Neutrophil (primary cell): ENCODE measurements around the gene MORN5.

Experiments
- H3K27ac ChIP-seq: fragments of 200-600 bp; sonication (generic); 2 replicates; pipeline ENCODE4 v1.5.1; 2016; ENCODE audit warnings: mild to moderate bottlenecking, moderate library complexity
- H3K27me3 ChIP-seq: fragments of 200-600 bp; sonication (generic); 2 replicates; pipeline ENCODE4 v1.6.0; 2016; ENCODE audit warnings: mild to moderate bottlenecking
- H3K36me3 ChIP-seq: fragments of 200-600 bp; sonication (generic); 2 replicates; pipeline ENCODE4 v1.5.1; 2017
- H3K4me1 ChIP-seq, 2 experiments: fragments of 200-600 bp in 1 of 2; sonication (generic) in 1 of 2; 1 replicate in 1 of 2; 2 replicates in 1 of 2; pipeline versions ENCODE4 v1.5.1 to v1.6.1; 2013 to 2016; ENCODE audit warnings: low read depth in 1 of 2, low read length in 1 of 2, mild to moderate bottlenecking in 1 of 2, moderate library complexity in 1 of 2; ENCODE audit not compliant: control insufficient read depth in 1 of 2, insufficient read depth in 1 of 2
- H3K4me3 ChIP-seq, 2 experiments: fragments of 200-600 bp in 1 of 2; sonication (generic) in 1 of 2; 1 replicate in 1 of 2; 2 replicates in 1 of 2; pipeline ENCODE4 v1.5.1; 2013 to 2016; ENCODE audit warnings: low read depth in 1 of 2, low read length in 1 of 2, mild to moderate bottlenecking in 1 of 2, moderate library complexity in 1 of 2
- H3K9me3 ChIP-seq: fragments of 200-600 bp; sonication (generic); 2 replicates; pipeline ENCODE4 v1.5.1; 2016
- CTCF ChIP-seq: fragments of 200-600 bp; sonication (generic); IDR thresholded peaks from 2 replicates; pipeline ENCODE4 v1.5.1; 2016; ENCODE audit warnings: antibody characterized with exemption

The MORN5 gene

GRCh38 chr9:122133984-122134535 is 25.6 kb upstream of the MORN5 start:
- Histone ChIP-seq H3K9me3 (no peaks in the 10 kb centered on the region), H3K27ac (no peak overlapping the region), H3K4me3 (no peak overlapping the region), H3K36me3 (no peaks in the 10 kb centered on the region), H3K4me1 (no peaks in the 10 kb centered on the region), H3K27me3 (peaks cover 39% of the 10 kb centered on the region)
- TF ChIP-seq CTCF: no peak

DNA sequence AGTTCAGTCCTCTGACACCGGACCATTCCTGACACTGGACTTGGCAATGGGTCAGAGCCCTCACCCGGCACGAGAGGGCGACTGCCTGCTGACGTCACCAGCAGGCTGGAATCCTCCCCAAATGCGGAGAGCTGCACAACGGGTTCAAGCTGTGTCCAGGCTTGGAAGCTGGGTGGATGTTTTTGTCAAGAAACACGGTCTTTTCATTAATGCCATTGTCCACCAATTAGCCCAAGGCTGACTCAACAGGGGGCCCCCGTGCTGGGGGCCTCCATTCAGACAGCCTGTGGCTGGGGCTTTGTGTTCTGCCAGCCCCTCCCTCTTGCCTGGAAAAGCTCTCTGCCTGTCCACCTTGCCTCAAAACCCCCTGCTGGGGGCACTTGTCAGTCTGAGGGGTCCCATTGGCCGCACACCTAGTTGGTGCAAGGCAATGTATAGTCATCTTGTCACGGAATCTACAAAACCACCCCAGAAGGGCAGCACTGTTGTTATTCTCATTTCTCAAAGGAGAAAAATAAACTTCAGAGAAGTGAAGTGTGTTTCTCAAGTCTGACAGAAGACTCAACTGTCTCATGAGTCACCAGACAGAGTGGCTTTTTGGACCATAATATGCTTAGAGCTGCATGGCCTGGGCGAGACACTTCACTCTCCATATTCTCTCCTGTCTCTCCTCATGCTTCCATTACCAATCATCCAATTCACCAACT is 24.7 kb upstream of the MORN5 start:
- no peak overlapping the region for H3K27ac ChIP-seq
- no peak overlapping the region for H3K4me3 ChIP-seq
- H3K4me1 ChIP-seq: no peaks in the 10 kb centered on the region
- TF ChIP-seq CTCF: no peak
- no peaks in the 10 kb centered on the region for H3K36me3 ChIP-seq
- H3K27me3 ChIP-seq: peaks cover 30% of the 10 kb centered on the region
- H3K9me3 ChIP-seq: no peaks in the 10 kb centered on the region

DNA sequence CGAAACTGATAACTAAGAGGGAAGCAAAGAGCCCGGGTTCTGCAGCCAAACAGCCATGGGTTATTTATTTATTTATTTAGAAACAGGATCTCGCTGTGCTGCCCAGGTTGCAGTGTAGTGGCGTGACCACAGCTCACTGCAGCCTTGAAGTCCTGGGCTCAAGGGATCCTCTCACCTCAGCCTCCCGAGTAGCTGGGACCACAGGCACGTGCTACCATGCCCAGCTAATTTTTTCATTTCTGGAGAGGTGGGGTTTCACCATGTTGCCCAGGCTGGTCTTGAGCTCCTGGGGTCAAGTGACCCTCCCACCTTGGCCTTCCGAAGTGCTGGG is 24.2 kb upstream of the MORN5 start:
- Histone ChIP-seq H3K27ac (no peak overlapping the region), H3K4me1 (no peaks in the 10 kb centered on the region), H3K4me3 (no peak overlapping the region), H3K9me3 (no peaks in the 10 kb centered on the region), H3K36me3 (no peaks in the 10 kb centered on the region), H3K27me3 (peaks cover 25% of the 10 kb centered on the region)
- TF ChIP-seq CTCF: no peak

DNA sequence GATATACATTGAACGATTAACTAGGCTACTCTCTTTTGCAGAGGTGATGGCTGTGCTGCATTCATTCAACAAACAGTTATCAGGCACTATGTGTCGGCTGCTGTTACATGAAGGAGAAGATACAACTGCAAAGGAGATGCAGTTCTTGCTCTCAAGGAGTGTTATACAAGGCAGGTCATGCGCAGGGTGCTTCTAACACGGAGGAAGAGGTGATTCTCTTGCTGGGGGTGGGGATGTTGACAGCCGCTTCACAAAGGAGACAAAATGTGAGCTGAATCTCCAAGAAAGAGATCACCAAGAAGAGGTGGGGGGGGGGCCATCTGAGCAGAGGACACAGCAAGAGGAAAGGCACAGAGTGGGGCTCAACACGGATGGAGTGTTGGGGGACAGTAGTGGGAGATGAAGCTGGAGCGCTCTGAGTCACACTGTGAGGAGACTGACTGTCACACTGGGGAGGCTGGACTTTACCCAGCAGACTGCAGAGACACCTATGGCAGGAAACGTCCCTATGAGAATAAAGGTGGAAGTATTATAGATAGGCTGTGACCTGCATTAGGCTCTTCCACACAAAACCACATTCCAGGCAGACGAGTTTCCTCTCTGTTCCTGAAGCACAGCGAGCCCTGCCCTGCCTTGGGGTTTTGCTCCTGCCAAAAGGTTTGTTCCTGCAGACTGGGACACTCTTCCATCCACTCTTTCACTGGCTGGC is 21.0 kb upstream of the MORN5 start:
- Histone ChIP-seq H3K4me3 (no peak overlapping the region), H3K27me3 (no peaks in the 10 kb centered on the region), H3K4me1 (no peaks in the 10 kb centered on the region), H3K36me3 (peaks cover 17% of the 10 kb centered on the region), H3K9me3 (no peaks in the 10 kb centered on the region), H3K27ac (no peak overlapping the region)
- no peak for TF ChIP-seq CTCF

GRCh38 chr9:122140368-122141193 is 19.1 kb upstream of the MORN5 start:
- H3K36me3 ChIP-seq: peaks cover 35% of the 10 kb centered on the region
- no peaks in the 10 kb centered on the region for H3K9me3 ChIP-seq
- H3K27me3 ChIP-seq: no peaks in the 10 kb centered on the region
- H3K4me3 ChIP-seq: no peak overlapping the region
- no peak for TF ChIP-seq CTCF
- H3K4me1 ChIP-seq: no peaks in the 10 kb centered on the region
- no peak overlapping the region for H3K27ac ChIP-seq
